PC-3 (cell line): ENCODE data around the gene TMEM45A. TPM values are rescaled to one million over a fixed set of nuclear protein-coding genes. Genes with fewer than 3 reads are reported as not detected.
A peak's percentile ranks its signal among the peaks of the same experiment; 100 is the strongest.

Experiments used
- ATAC-seq: fragments of 200-7000 bp; cut with Tn5 transposase; 2 replicates; pipeline ENCODE4 v1.9.1; 2020; ENCODE audit warnings: mild to moderate bottlenecking, moderate library complexity
- BruUV-seq: library from RNA; stranded (reverse); fragments of 400-500 nt; replicated peaks from 2 replicates; lab custom pipeline; 2021; lab: Mats Ljungman, UMichigan
- CTCF ChIA-PET: fragments of 300-600 bp; sonication (Branson Sonifier 250); formaldehyde crosslinking; loops from one replicate; lab custom pipeline; 2022; ENCODE audit warnings: antibody characterized with exemption; lab: Charles Lee
- POLR2A ChIA-PET: fragments of 300-600 bp; sonication (Branson Sonifier 250); formaldehyde crosslinking; loops from one replicate; lab custom pipeline; 2022; ENCODE audit warnings: antibody characterized with exemption; ENCODE audit not compliant: unreplicated experiment; lab: Charles Lee
- DNase-seq: peaks from one replicate; pipeline ENCODE4 v3.0.0-alpha.2; 2015
- H2AFZ ChIP-seq: fragments of 300-600 bp; sonication (generic); 2 replicates; pipeline ENCODE4 v1.6.0; 2016; ENCODE audit warnings: antibody characterized with exemption, low read length
- H3F3A ChIP-seq: fragments of 300-600 bp; sonication (generic); one replicate; pipeline ENCODE4 v1.6.0; 2017; ENCODE audit warnings: antibody characterized with exemption, low read length, control low read depth, mild to moderate bottlenecking; ENCODE audit not compliant: unreplicated experiment
- H3K27ac ChIP-seq: fragments of 300-600 bp; sonication (generic); 2 replicates; pipeline ENCODE4 v1.5.1; 2016; ENCODE audit warnings: mild to moderate bottlenecking, low read length
- H3K27me3 ChIP-seq: fragments of 300-600 bp; sonication (generic); 2 replicates; pipeline ENCODE4 v1.6.1; 2016; ENCODE audit warnings: low read length, mixed read lengths
- H3K36me3 ChIP-seq: fragments of 300-600 bp; sonication (generic); 2 replicates; pipeline ENCODE4 v1.6.1; 2016; ENCODE audit warnings: low read depth, mixed run types, low read length, mixed read lengths
- H3K4me1 ChIP-seq: fragments of 300-600 bp; sonication (generic); 2 replicates; pipeline ENCODE4 v1.5.1; 2016; ENCODE audit warnings: low read length; ENCODE audit not compliant: insufficient read depth
- H3K4me2 ChIP-seq: fragments of 300-600 bp; sonication (generic); 2 replicates; pipeline ENCODE4 v1.6.0; 2016; ENCODE audit warnings: low read length
- H3K4me3 ChIP-seq: fragments of 300-600 bp; sonication (generic); 2 replicates; pipeline ENCODE4 v1.5.1; 2016; ENCODE audit warnings: mild to moderate bottlenecking, low read length, mixed read lengths
- H3K79me2 ChIP-seq: fragments of 300-600 bp; sonication (generic); 2 replicates; pipeline ENCODE4 v1.6.1; 2017; ENCODE audit warnings: low read length, mixed read lengths
- H3K9ac ChIP-seq: fragments of 300-600 bp; sonication (generic); 2 replicates; pipeline ENCODE4 v1.6.0; 2016; ENCODE audit warnings: mild to moderate bottlenecking, low read length
- H3K9me2 ChIP-seq: fragments of 300-600 bp; sonication (generic); replicated peaks from 2 replicates; pipeline ENCODE4 v1.6.1; 2016; ENCODE audit warnings: mixed run types, low read length, mixed read lengths
- H3K9me3 ChIP-seq: fragments of 300-600 bp; sonication (generic); 2 replicates; pipeline ENCODE4 v1.6.1; 2016; ENCODE audit warnings: low read length, mixed read lengths
- H4K20me1 ChIP-seq: fragments of 300-600 bp; sonication (generic); 2 replicates; pipeline ENCODE4 v1.6.1; 2016; ENCODE audit warnings: low read length, mixed read lengths
- EZH2 ChIP-seq: fragments of 300-600 bp; sonication (generic); IDR thresholded peaks from one replicate; pipeline ENCODE4 v1.6.1; 2017; ENCODE audit warnings: antibody characterized with exemption, mild to moderate bottlenecking, low read length; ENCODE audit not compliant: unreplicated experiment
- EZH2phosphoT487 ChIP-seq: fragments of 300-600 bp; sonication (generic); IDR thresholded peaks from 2 replicates; pipeline ENCODE4 v1.6.1; 2018; ENCODE audit warnings: mild to moderate bottlenecking, antibody characterized with exemption, low read length, borderline replicate concordance
- intact Hi-C: fragments of 100-400 bp; cut with micrococcal nuclease; formaldehyde crosslinking; loops from 2 replicates; pipeline ENCODE4 v1.9.0; 2023
- total RNA-seq: library from RNA; depleted of rRNA; stranded (reverse); fragments of >200 nt; gene quantifications from 2 replicates; pipeline ENCODE4 v1.2.3, GENCODE V29; 2014
- TF ChIP-seq, protein P1 (sequence below): fragments of 300-600 bp; sonication (generic); conservative IDR thresholded peaks from 2 replicates; pipeline ENCODE4 v1.5.1; 2017; ENCODE audit warnings: antibody characterized with exemption, low read depth, mild to moderate bottlenecking, low read length

The TMEM45A gene
- total RNA-seq, 1 experiment from 2014 or later = 7.6 TPM

DNA sequence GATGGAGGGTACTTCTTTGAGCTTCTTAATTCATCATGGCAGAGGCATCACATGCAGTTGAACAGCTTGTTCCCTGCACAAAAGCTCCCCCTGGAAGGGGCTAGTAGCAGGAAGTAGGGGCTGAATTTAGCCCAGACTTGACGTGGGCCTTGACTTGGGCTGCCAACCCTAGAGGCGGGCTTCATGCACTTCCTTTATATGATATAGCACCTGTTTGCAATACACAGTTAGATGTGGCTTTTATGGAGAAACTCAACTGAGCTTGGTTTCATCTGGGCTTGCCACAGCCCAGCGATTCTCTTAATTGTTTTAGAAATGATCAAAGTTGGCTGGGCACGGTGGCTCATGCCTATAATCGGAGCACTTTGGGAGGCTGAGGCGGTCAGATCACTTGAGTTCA lies 83.3 kb downstream of the TMEM45A start:
- intact Hi-C loops = no loop called here
- no peak overlapping the region for H3K4me2 ChIP-seq
- TF ChIP-seq EZH2phosphoT487 = no peak
- no peak for TF ChIP-seq EZH2
- TF ChIP-seq, protein P1, sequence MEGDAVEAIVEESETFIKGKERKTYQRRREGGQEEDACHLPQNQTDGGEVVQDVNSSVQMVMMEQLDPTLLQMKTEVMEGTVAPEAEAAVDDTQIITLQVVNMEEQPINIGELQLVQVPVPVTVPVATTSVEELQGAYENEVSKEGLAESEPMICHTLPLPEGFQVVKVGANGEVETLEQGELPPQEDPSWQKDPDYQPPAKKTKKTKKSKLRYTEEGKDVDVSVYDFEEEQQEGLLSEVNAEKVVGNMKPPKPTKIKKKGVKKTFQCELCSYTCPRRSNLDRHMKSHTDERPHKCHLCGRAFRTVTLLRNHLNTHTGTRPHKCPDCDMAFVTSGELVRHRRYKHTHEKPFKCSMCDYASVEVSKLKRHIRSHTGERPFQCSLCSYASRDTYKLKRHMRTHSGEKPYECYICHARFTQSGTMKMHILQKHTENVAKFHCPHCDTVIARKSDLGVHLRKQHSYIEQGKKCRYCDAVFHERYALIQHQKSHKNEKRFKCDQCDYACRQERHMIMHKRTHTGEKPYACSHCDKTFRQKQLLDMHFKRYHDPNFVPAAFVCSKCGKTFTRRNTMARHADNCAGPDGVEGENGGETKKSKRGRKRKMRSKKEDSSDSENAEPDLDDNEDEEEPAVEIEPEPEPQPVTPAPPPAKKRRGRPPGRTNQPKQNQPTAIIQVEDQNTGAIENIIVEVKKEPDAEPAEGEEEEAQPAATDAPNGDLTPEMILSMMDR = no peak
- no peaks in the 10 kb centered on the region for H3K79me2 ChIP-seq
- no peak overlapping the region for H3K27ac ChIP-seq
- no peaks in the 10 kb centered on the region for H3K9me3 ChIP-seq
- no peak for DNase-seq
- no peak overlapping the region for H3K9ac ChIP-seq
- no peaks in the 10 kb centered on the region for H3K9me2 ChIP-seq
- ChIA-PET CTCF (interaction anchor here (0.8 kb wide), 1 partner anchor 113 kb away, joined by 6 read pairs; no protein-coding TSS in a partner anchor), POLR2A (no interaction called here)
- H2AFZ ChIP-seq = no peak overlapping the region
- no peaks in the 10 kb centered on the region for H3K36me3 ChIP-seq
- ATAC-seq = no peak
- H3K4me1 ChIP-seq = peaks cover 26% of the 10 kb centered on the region
- H4K20me1 ChIP-seq = no peaks in the 10 kb centered on the region
- H3F3A ChIP-seq = no peaks in the 10 kb centered on the region
- no peak overlapping the region for H3K4me3 ChIP-seq
- no peaks in the 10 kb centered on the region for H3K27me3 ChIP-seq
- no TSS peak for BruUV-seq

GRCh38 chr3:100577382-100578008 lies 85.1 kb downstream of the TMEM45A start:
- POLR2A ChIA-PET = interaction anchor here (0.6 kb wide), 1 partner anchor 370 kb away, joined by 4 read pairs; no protein-coding TSS in a partner anchor
- H3K27ac ChIP-seq = no peak overlapping the region
- intact Hi-C loops = no loop called here

More at GRCh38 chr3:100577382-100578008, 85.1 kb downstream of the TMEM45A start:
- H2AFZ ChIP-seq = no peak overlapping the region
- H3K79me2 ChIP-seq = no peaks in the 10 kb centered on the region
- H3K4me3 ChIP-seq = no peak overlapping the region
- H3F3A ChIP-seq = no peaks in the 10 kb centered on the region
- no peak overlapping the region for H3K9ac ChIP-seq
- H3K4me2 ChIP-seq = no peak overlapping the region
- TF ChIP-seq EZH2 (no peak), EZH2phosphoT487 (no peak)
- TF ChIP-seq, protein P1 = peak; percentile 23; the same call in 1 of the 2 replicates
- H3K27me3 ChIP-seq = no peaks in the 10 kb centered on the region
- H3K9me3 ChIP-seq = no peaks in the 10 kb centered on the region
- CTCF ChIA-PET = no interaction called here
- H3K4me1 ChIP-seq = peaks cover 43% of the 10 kb centered on the region
- no peaks in the 10 kb centered on the region for H3K36me3 ChIP-seq
- no peaks in the 10 kb centered on the region for H4K20me1 ChIP-seq
- no peak for ATAC-seq
- BruUV-seq = no TSS peak
- no peak for DNase-seq
- H3K9me2 ChIP-seq = no peaks in the 10 kb centered on the region
